Panc1 (cell line): ENCODE results near the gene UBD.

Source experiments
- POLR2AphosphoS5 ChIP-seq: IDR thresholded peaks from 2 replicates; pipeline ENCODE4 v1.6.1; 2012; ENCODE audit warnings: mild to moderate bottlenecking, low read depth, low read length, moderate library complexity
- REST ChIP-seq, 2 experiments: IDR thresholded peaks; 2 replicates each; pipeline ENCODE4 v1.6.1; 2011 to 2012; ENCODE audit warnings: low read depth in 2 of 2, control low read depth in 1 of 2, low read length in 1 of 2, mild to moderate bottlenecking in 1 of 2, moderate library complexity in 1 of 2; ENCODE audit not compliant: insufficient read depth in 1 of 2
- SIN3A ChIP-seq: IDR thresholded peaks from 2 replicates; pipeline ENCODE4 v1.6.1; 2012; ENCODE audit warnings: low read depth, mild to moderate bottlenecking, low read length, moderate library complexity, borderline replicate concordance; ENCODE audit not compliant: insufficient read depth
- TCF7L2 ChIP-seq: IDR thresholded peaks from 2 replicates; pipeline ENCODE4 v1.6.1; 2011; ENCODE audit warnings: mild to moderate bottlenecking, low read depth, low read length, inconsistent platforms
- TF ChIP-seq, protein P1 (sequence below): fragments of 450-650 bp; IDR thresholded peaks from 2 replicates; pipeline ENCODE4 v1.5.1; 2017; ENCODE audit warnings: mild to moderate bottlenecking

GRCh38 chr6:29590218-29590808 lies 30.8 kb upstream of the UBD start:
- TF ChIP-seq, protein P1, sequence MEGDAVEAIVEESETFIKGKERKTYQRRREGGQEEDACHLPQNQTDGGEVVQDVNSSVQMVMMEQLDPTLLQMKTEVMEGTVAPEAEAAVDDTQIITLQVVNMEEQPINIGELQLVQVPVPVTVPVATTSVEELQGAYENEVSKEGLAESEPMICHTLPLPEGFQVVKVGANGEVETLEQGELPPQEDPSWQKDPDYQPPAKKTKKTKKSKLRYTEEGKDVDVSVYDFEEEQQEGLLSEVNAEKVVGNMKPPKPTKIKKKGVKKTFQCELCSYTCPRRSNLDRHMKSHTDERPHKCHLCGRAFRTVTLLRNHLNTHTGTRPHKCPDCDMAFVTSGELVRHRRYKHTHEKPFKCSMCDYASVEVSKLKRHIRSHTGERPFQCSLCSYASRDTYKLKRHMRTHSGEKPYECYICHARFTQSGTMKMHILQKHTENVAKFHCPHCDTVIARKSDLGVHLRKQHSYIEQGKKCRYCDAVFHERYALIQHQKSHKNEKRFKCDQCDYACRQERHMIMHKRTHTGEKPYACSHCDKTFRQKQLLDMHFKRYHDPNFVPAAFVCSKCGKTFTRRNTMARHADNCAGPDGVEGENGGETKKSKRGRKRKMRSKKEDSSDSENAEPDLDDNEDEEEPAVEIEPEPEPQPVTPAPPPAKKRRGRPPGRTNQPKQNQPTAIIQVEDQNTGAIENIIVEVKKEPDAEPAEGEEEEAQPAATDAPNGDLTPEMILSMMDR, result no peak
- TF ChIP-seq REST (IDR thresholded peaks at IDR 0.05; ENCODE audit: insufficient read depth in 1 of 2, low read depth in 2 of 2, low read length in 1 of 2) (no peak), POLR2AphosphoS5 (no peak), TCF7L2 (no peak), SIN3A (no peak)
